IPS-18c (cell line): ENCODE measurements around the gene ZNF571.

Source experiments
- H3K4me3 ChIP-seq: 2 replicates; pipeline ENCODE4 v1.7.0; 2013; ENCODE audit warnings: low read depth, mild to moderate bottlenecking, low read length, moderate library complexity; ENCODE audit not compliant: insufficient read depth
- H3K9me3 ChIP-seq: one replicate; pipeline ENCODE4 v1.6.1; 2013; ENCODE audit warnings: mild to moderate bottlenecking, low read length, moderate library complexity; ENCODE audit not compliant: control insufficient read depth, insufficient read depth

The ZNF571 gene

GRCh38 chr19:37594304-37594981, at the start of gene ZNF571, which contains the start of gene ZNF540:
Gene ZNF571, minus strand, starts transcription at chr19:37594792. Its CDS starts 8,116 bp downstream, at chr19:37586676.
Gene ZNF540, plus strand, starts transcription at chr19:37594876. Its CDS starts 3,572 bp downstream, at chr19:37598448.
- peaks cover 2% of the 10 kb centered on the region for H3K9me3 ChIP-seq
- peak within 1 kb of the TSS; percentile 88 for H3K4me3 ChIP-seq

- Histone ChIP-seq H3K4me3 (no peak overlapping the region), H3K9me3 (peaks cover 16% of the 10 kb centered on the region)
These were observed 40.8 kb upstream of the ZNF571 start for GRCh38 chr19:37635076-37636056.

DNA sequence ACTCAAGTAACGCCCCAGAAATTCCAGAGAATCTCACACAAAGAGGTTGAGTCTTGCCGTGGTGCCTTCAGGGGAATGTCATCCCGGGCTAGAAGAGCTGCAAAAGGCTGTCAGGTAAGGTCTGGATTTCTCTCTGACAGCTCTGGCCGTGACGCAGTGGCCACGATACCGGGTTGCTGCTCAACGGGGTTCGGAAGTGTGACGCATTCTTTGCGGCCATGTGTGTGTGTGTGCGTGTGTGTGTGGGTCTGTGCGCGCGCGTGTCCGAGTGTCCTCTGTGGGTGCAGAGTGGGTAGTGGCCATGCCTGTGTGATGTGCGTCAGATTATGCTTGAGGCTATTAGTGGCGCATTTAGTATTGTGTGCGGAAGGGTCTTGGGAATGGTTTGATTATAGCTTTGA, 390 bp upstream of the ZNF571 start:
- Histone ChIP-seq H3K9me3 (peaks cover under 1% of the 10 kb centered on the region), H3K4me3 (peak overlapping the region; percentile 88)

- Histone ChIP-seq H3K4me3 (peak overlapping the region; percentile 88), H3K9me3 (peaks cover 2% of the 10 kb centered on the region)
These were observed 642 bp downstream of the ZNF571 start for GRCh38 chr19:37593996-37594303.

DNA sequence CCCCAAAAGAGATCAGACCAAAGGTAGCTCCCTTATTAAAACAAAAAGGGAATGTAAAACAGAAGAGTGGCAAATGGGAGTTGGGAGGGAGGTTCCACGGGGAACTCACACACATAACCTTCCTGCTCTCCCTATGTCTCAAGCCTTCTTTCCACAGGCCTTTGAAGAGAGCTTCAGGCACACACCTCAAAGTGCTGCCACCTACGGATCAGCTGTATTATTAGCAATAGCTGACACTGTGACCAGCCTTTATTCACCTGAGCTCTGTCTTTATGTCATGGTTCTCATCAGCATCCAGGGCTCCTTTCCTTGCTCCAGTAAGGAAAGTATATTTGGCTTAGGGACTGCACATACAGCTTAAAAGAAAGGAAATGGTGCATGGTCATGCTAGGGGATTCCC, 11.3 kb downstream of the ZNF571 start:
- peaks cover 3% of the 10 kb centered on the region for H3K9me3 ChIP-seq
- no peak overlapping the region for H3K4me3 ChIP-seq

GRCh38 chr19:37572203-37572602, 22.4 kb downstream of the ZNF571 start:
- no peak overlapping the region for H3K4me3 ChIP-seq
- peaks cover 8% of the 10 kb centered on the region for H3K9me3 ChIP-seq

- peaks cover 16% of the 10 kb centered on the region for H3K9me3 ChIP-seq
- H3K4me3 ChIP-seq: no peak overlapping the region
These were observed 29.3 kb downstream of the ZNF571 start for GRCh38 chr19:37565370-37565669.

DNA sequence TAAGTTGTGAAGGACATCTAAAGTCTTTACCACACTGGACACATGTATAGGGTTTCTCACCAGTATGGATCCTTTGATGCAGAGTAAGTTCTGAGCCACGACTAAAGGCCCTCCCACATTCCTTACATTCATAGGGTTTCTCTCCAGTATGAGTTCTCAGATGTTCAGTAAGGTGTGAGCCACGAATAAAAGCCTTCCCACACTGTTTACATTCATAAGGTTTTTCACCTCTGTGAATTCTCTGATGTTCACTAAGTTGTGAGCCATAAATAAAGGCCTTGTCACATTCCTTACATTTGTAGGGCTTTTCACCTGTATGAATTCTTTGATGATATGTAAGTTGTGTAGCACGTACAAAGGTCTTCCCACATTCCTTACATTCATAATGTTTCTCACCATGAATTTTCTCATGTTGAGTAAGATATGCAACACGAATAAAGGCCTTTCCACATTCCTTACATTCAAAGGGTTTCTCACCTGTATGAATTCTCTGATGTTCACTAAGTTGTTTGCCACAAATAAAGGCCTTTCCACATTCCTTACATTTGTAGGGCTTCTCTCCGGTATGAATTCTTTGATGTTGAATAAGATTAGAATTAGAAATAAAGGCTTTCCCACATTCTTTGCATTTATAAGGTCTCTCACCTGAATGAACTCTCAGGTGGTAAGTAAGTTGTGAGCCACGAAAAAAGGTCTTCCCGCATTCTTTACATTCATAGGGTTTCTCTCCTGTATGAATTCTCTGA, 29.8 kb downstream of the ZNF571 start:
- Histone ChIP-seq H3K9me3 (peaks cover 16% of the 10 kb centered on the region), H3K4me3 (no peak overlapping the region)

DNA sequence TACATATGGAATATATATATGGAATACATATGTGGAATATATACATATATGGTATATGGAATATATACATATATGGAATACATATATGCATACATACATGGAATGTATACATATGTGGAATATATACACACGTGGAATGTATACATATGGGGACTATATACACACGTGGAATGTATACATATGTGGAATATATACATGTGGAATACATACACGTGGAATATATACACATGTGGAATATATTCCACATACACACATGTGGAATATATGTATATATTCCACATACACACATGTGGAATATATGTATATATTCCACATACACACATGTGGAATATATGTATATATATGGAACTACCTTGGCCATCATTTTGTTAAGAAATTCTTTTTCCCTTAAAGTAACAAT, 31.1 kb downstream of the ZNF571 start:
- no peak overlapping the region for H3K4me3 ChIP-seq
- H3K9me3 ChIP-seq: peaks cover 16% of the 10 kb centered on the region

DNA sequence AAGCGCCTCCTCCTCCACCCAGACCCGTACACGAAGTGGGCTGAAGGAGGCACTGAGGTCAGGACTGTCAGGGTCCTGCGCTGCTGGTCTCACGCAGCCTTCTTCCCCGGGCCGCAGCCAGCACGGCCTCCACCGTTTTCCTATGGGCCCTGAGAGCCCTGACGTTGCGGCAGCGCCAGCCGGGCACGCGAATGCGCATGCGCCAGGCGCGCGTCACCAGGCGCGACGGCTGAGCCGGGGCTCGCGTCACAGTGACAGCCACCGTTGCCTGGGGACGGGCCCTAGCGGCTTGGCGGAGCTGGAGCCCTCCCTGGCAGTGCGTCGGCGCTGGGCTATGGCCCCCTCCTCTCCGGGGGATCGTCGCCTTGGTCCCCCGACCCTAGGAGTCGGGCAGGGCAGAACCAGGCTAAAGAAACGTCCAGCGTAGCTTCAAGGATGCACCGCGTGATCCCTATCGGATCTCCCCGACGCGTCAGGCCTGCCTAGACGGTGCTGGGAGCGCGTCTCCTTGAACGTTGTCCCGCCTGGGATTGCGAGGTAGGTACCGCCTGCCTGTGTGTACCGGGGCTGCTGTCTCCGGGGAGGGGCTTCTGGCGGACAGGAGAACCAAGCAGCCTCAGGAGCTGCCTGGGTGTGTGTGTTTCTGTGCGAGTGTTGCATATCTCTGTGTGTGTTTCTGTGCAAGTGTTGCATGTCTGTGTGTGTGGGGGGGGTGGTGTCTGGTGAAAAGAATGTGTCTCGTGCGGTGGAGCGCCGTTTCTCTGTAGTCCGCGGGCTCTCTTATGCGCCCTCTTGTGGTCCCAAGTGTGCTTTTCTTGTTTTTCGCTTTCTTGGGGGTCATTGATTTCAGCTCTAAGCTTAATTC, 43.2 kb downstream of the ZNF571 start:
- Histone ChIP-seq H3K4me3 (peak overlapping the region; percentile 40; the same call in 1 of the 2 replicates), H3K9me3 (peaks cover 25% of the 10 kb centered on the region)

DNA sequence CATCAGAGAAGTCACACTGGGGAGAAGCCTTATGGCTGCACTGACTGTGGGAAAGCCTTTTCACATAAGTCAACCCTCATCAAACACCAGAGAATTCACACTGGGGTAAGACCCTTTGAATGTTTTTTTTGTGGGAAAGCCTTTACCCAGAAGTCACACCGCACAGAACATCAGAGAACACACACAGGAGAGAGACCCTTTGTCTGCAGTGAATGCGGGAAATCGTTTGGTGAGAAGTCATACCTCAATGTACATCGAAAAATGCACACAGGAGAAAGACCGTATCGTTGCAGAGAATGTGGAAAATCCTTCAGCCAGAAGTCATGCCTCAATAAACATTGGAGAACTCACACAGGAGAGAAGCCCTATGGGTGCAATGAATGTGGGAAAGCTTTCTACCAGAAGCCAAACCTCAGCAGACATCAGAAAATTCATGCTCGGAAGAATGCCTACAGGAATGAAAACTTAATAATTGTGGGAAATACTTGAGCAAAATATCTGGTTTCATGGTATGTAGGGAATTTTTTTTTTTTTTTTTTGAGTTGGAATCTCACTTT, 57.1 kb downstream of the ZNF571 start:
- peak overlapping the region; percentile 20; the same call in 1 of the 2 replicates for H3K4me3 ChIP-seq
- peaks cover 25% of the 10 kb centered on the region for H3K9me3 ChIP-seq

DNA sequence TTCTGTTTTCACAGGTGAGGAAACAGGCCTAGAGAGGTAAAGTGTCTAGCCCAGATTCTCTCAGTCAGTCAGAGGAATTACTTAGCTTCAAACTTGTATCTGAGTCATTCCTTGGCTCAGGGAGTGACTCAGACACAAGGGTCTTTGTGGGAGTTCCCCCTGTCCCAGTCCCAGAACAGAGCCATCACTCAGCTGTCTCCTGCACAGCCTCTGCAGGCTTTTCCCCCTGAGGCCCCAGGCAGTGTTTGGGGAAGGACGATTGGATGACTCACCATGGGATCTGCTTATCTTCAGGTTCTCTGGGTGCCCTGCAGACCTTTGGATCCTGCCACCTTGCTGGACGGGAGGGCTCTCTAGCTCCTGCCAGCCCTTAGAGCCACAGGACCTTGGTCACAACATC, 74.7 kb downstream of the ZNF571 start:
- Histone ChIP-seq H3K4me3 (no peak overlapping the region), H3K9me3 (peaks cover 2% of the 10 kb centered on the region)
